HepG2 (cell line): Measurements from ENCODE around the gene DPM2.

Experiments
- CTCF ChIP-seq: sonication (generic); formaldehyde crosslinking; IDR thresholded peaks from 2 replicates; pipeline ENCODE4 v1.5.0; 2020; ENCODE audit warnings: mild to moderate bottlenecking, missing genetic modification reagents, moderate library complexity
- ESRRA ChIP-seq: sonication (generic); formaldehyde crosslinking; IDR thresholded peaks from 2 replicates; pipeline ENCODE4 v1.5.1; 2020; ENCODE audit warnings: mild to moderate bottlenecking, low read depth, missing genetic modification reagents
- FOXP1 ChIP-seq, 2 experiments: fragments of 450-650 bp in 1 of 2; IDR thresholded peaks; 2 replicates each; pipeline ENCODE4 v1.6.1; 2017 to 2018; ENCODE audit warnings: antibody characterized with exemption in 1 of 2
- GABPB1 ChIP-seq: IDR thresholded peaks from 2 replicates; pipeline ENCODE4 v1.6.1; 2016; ENCODE audit warnings: mild to moderate bottlenecking, missing genetic modification reagents, moderate library complexity, missing compliant biosample characterization
- HCFC1 ChIP-seq: fragments of 150-350 bp; IDR thresholded peaks from 2 replicates; pipeline ENCODE4 v1.6.1; 2014; ENCODE audit warnings: low read depth, low read length
- KAT7 ChIP-seq: IDR thresholded peaks from 2 replicates; pipeline ENCODE4 v1.6.1; 2018; ENCODE audit warnings: borderline replicate concordance, missing compliant biosample characterization
- MED13 ChIP-seq: sonication (generic); formaldehyde crosslinking; IDR thresholded peaks from 2 replicates; pipeline ENCODE4 v1.5.0; 2020; ENCODE audit warnings: missing genetic modification reagents
- MXD1 ChIP-seq: sonication (generic); formaldehyde crosslinking; IDR thresholded peaks from 2 replicates; pipeline ENCODE4 v1.4.0; 2020; ENCODE audit warnings: mild to moderate bottlenecking, missing genetic modification reagents
- POLR2AphosphoS5 ChIP-seq: IDR thresholded peaks from 2 replicates; pipeline ENCODE4 v1.6.1; 2012; ENCODE audit warnings: low read depth, low read length
- ZBTB21 ChIP-seq: sonication (generic); formaldehyde crosslinking; IDR thresholded peaks from 2 replicates; pipeline ENCODE4 v1.4.0; 2020; ENCODE audit warnings: missing genetic modification reagents
- ZNF274 ChIP-seq: sonication (generic); formaldehyde crosslinking; IDR thresholded peaks from 2 replicates; pipeline ENCODE4 v1.5.1; 2020; ENCODE audit warnings: mild to moderate bottlenecking, missing genetic modification reagents
- ZNF567 ChIP-seq: sonication (generic); formaldehyde crosslinking; IDR thresholded peaks from 2 replicates; pipeline ENCODE4 v1.8.1; 2023; ENCODE audit warnings: mild to moderate bottlenecking, missing genetic modification reagents, borderline replicate concordance
- ZNF766 ChIP-seq: sonication (generic); formaldehyde crosslinking; IDR thresholded peaks from 2 replicates; pipeline ENCODE4 v1.5.0; 2020; ENCODE audit warnings: missing genetic modification reagents, borderline replicate concordance

DNA sequence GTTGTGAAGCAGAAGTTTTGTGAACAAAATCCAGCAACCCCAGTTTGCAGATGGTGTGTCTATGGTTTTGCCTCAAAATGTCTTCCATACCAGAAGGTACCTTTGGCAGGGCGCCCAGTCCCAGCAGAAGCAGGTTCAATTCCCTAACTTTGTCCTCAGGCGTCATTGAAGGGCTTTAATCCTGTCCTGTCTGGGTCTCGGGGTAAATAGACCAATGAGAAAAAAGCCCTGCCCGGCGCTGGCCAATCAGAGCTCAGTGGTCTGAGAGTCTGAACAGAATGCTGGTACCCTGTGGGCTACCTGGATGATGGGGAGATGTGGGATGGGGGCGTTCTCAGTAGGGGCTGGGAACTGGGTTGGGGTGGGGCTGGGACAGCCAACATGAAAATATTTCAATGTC, 14.6 kb downstream of the DPM2 start:
- TF ChIP-seq ZBTB21 (CRISPR knock-in tag): no peak
- TF ChIP-seq POLR2AphosphoS5: no peak
- TF ChIP-seq ESRRA (CRISPR knock-in tag): no peak
- no peak for TF ChIP-seq MXD1 (CRISPR knock-in tag)
- no peak for TF ChIP-seq ZNF766 (CRISPR knock-in tag)
- no peak for TF ChIP-seq GABPB1 (CRISPR knock-in tag)
- no peak for TF ChIP-seq ZNF274 (CRISPR knock-in tag)
- no peak for TF ChIP-seq MED13 (CRISPR knock-in tag)
- TF ChIP-seq CTCF (CRISPR knock-in tag): no peak
- no peak for TF ChIP-seq FOXP1 (IDR thresholded peaks at IDR 0.05)
- no peak for TF ChIP-seq FOXP1 (CRISPR knock-in tag; IDR thresholded peaks at IDR 0.05)
- TF ChIP-seq KAT7 (CRISPR knock-in tag): no peak
- TF ChIP-seq ZNF567: no peak
- no peak for TF ChIP-seq HCFC1
